Fibroblast of lung (primary cell): ENCODE measurements around the gene PEBP1. TPM values are rescaled to one million over a fixed set of nuclear protein-coding genes. Genes with fewer than 3 reads are reported as not detected.

Source experiments
- DNase-seq, 2 donors: peaks; one replicate each; pipeline versions ENCODE4 v3.0.0 to v3.0.0-alpha.2; 2010; ENCODE audit warnings: low read depth in 2 of 2
- H2AFZ ChIP-seq: 2 replicates; pipeline ENCODE4 v1.5.1; 2012; ENCODE audit warnings: low read length, control low read depth, inconsistent platforms
- H3K27ac ChIP-seq: 2 replicates; pipeline ENCODE4 v1.5.1; 2011; ENCODE audit warnings: low read length, control low read depth; ENCODE audit not compliant: insufficient read depth
- H3K27me3 ChIP-seq: 2 replicates; pipeline ENCODE4 v1.5.1; 2011; ENCODE audit warnings: mild to moderate bottlenecking, low read length; ENCODE audit not compliant: control insufficient read depth, insufficient read depth
- H3K36me3 ChIP-seq: 2 replicates; pipeline ENCODE4 v1.5.1; 2011; ENCODE audit warnings: low read length; ENCODE audit not compliant: control insufficient read depth, insufficient read depth
- H3K4me1 ChIP-seq: 2 replicates; pipeline ENCODE4 v1.5.1; 2011; ENCODE audit warnings: low read length; ENCODE audit not compliant: control insufficient read depth, insufficient read depth; ENCODE audit errors: extremely low read depth
- H3K4me2 ChIP-seq: 2 replicates; pipeline ENCODE4 v1.5.1; 2011; ENCODE audit warnings: low read length, control low read depth; ENCODE audit not compliant: insufficient read depth; ENCODE audit errors: extremely low read depth
- H3K4me3 ChIP-seq, 4 experiments: fragments of 200-600 bp in 1 of 4; sonication (generic) in 1 of 4; replicated peaks in 1 of 4; 2 replicates each; pipeline ENCODE4 v1.5.1; 2011 to 2016; ENCODE audit warnings: low read length in 4 of 4, low read depth in 3 of 4, mild to moderate bottlenecking in 3 of 4, control low read depth in 2 of 4, inconsistent platforms in 1 of 4, mixed read lengths in 1 of 4; ENCODE audit not compliant: insufficient read depth in 1 of 4; ENCODE audit errors: control extremely low read depth in 1 of 4
- H3K79me2 ChIP-seq: 2 replicates; pipeline ENCODE4 v1.5.1; 2012; ENCODE audit warnings: mild to moderate bottlenecking, low read length, inconsistent platforms; ENCODE audit not compliant: control insufficient read depth, insufficient read depth
- H3K9ac ChIP-seq: 2 replicates; pipeline ENCODE4 v1.5.1; 2011; ENCODE audit warnings: mild to moderate bottlenecking, low read length, control low read depth; ENCODE audit not compliant: insufficient read depth
- H3K9me3 ChIP-seq: 2 replicates; pipeline ENCODE4 v1.5.1; 2012; ENCODE audit warnings: low read depth, low read length; ENCODE audit not compliant: control insufficient read depth, insufficient read depth
- H4K20me1 ChIP-seq: 2 replicates; pipeline ENCODE4 v1.5.1; 2011; ENCODE audit warnings: low read length; ENCODE audit not compliant: control insufficient read depth, insufficient read depth; ENCODE audit errors: extremely low read depth
- EZH2 ChIP-seq: IDR thresholded peaks from 2 replicates; pipeline ENCODE4 v1.5.1; 2012; ENCODE audit warnings: low read length, control low read depth, mild to moderate bottlenecking; ENCODE audit errors: missing control alignments
- polyA plus RNA-seq, 2 donors: library from polyadenylated mRNA; depleted of rRNA in 1 of 2; stranded (reverse) in 1 of 2; unstranded in 1 of 2; fragments of >200 nt; gene quantifications; 2 replicates each; pipeline ENCODE4 v1.2.1, GENCODE V29; 2011 to 2012; ENCODE audit warnings: missing spikeins in 1 of 2
- total RNA-seq: library from RNA; depleted of rRNA; stranded (reverse); fragments of >200 nt; gene quantifications from 2 replicates; pipeline ENCODE4 v1.2.1, GENCODE V29; 2014
- TF ChIP-seq, protein P1 (sequence below), 2 donors: IDR thresholded peaks in 1 of 2; conservative IDR thresholded peaks in 1 of 2; 1 replicate in 1 of 2; 2 replicates in 1 of 2; pipeline ENCODE4 v1.5.1; 2011 to 2012; ENCODE audit warnings: low read length in 2 of 2, control low read depth in 1 of 2, inconsistent platforms in 1 of 2, low read depth in 1 of 2, mild to moderate bottlenecking in 1 of 2

PEBP1 gene
- total and polyA plus RNA-seq, 2 donors (not counting 1 experiment from before 2014, with no cell fraction given), result 193 to 290 TPM

GRCh38 chr12:118144499-118144898, 8.6 kb downstream of the PEBP1 start:
- Histone ChIP-seq H3K4me3 (no peak overlapping the region), H3K9me3 (no peaks in the 10 kb centered on the region), H4K20me1 (no peaks in the 10 kb centered on the region), H3K27me3 (no peaks in the 10 kb centered on the region), H3K36me3 (peaks cover 19% of the 10 kb centered on the region), H2AFZ (no peak overlapping the region), H3K4me2 (no peak overlapping the region), H3K4me1 (no peaks in the 10 kb centered on the region), H3K79me2 (no peaks in the 10 kb centered on the region), H3K27ac (no peak overlapping the region), H3K9ac (no peak overlapping the region)
- no peak for TF ChIP-seq EZH2
- TF ChIP-seq, protein P1, sequence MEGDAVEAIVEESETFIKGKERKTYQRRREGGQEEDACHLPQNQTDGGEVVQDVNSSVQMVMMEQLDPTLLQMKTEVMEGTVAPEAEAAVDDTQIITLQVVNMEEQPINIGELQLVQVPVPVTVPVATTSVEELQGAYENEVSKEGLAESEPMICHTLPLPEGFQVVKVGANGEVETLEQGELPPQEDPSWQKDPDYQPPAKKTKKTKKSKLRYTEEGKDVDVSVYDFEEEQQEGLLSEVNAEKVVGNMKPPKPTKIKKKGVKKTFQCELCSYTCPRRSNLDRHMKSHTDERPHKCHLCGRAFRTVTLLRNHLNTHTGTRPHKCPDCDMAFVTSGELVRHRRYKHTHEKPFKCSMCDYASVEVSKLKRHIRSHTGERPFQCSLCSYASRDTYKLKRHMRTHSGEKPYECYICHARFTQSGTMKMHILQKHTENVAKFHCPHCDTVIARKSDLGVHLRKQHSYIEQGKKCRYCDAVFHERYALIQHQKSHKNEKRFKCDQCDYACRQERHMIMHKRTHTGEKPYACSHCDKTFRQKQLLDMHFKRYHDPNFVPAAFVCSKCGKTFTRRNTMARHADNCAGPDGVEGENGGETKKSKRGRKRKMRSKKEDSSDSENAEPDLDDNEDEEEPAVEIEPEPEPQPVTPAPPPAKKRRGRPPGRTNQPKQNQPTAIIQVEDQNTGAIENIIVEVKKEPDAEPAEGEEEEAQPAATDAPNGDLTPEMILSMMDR (conservative IDR thresholded peaks at IDR 0.05 in 1 of 2, IDR thresholded peaks at IDR 0.05 in 1 of 2; ENCODE audit: low read depth in 1 of 2, low read length in 2 of 2), result no peak
- no peak for DNase-seq

DNA sequence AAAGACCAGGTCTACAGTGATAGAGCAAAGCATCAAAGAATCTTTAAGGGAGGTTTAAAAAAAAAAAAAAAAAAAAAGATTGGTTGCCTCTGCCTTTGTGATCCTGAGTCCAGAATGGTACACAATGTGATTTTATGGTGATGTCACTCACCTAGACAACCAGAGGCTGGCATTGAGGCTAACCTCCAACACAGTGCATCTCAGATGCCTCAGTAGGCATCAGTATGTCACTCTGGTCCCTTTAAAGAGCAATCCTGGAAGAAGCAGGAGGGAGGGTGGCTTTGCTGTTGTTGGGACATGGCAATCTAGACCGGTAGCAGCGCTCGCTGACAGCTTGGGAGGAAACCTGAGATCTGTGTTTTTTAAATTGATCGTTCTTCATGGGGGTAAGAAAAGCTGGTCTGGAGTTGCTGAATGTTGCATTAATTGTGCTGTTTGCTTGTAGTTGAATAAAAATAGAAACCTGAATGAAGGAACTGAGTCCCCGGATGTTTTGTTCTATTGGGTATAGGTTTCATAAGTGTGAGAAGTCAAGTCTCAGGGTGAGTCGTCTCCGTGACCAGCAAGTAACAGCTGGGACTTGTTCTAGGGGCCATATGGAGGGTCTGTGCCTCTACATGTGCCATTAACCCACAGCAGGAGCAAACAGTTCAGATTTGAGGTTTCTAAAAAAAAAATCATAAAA, 9.3 kb downstream of the PEBP1 start:
- Histone ChIP-seq H3K9me3 (no peaks in the 10 kb centered on the region), H3K4me2 (no peak overlapping the region), H3K36me3 (peaks cover 18% of the 10 kb centered on the region), H3K4me1 (no peaks in the 10 kb centered on the region), H3K4me3 (no peak overlapping the region), H3K27ac (no peak overlapping the region), H3K79me2 (no peaks in the 10 kb centered on the region), H4K20me1 (no peaks in the 10 kb centered on the region), H2AFZ (no peak overlapping the region), H3K9ac (no peak overlapping the region), H3K27me3 (no peaks in the 10 kb centered on the region)
- TF ChIP-seq EZH2, result no peak
- TF ChIP-seq, protein P1 (conservative IDR thresholded peaks at IDR 0.05 in 1 of 2, IDR thresholded peaks at IDR 0.05 in 1 of 2; ENCODE audit: low read depth in 1 of 2, low read length in 2 of 2), result no peak
- no peak for DNase-seq

DNA sequence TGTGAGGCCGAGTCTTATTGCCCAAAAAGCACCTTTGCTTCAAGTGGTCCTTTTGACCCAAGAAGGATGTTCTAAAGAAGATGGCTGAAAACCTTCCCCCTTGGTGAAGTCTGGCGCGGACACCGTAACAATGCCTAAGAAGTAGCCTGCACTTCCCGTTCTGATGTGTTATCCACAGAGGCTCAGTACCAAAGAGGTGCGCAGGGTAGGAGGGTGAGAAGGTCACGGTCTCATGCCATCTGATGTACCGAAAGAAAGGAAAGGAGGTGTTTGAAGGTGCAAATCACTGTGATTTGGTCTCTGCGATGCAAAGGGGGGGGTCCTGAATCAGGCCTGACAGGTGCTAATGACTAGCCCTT, 9.9 kb downstream of the PEBP1 start:
- Histone ChIP-seq H3K27me3 (no peaks in the 10 kb centered on the region), H3K4me2 (no peak overlapping the region), H3K9ac (no peak overlapping the region), H2AFZ (no peak overlapping the region), H4K20me1 (no peaks in the 10 kb centered on the region), H3K36me3 (peaks cover 18% of the 10 kb centered on the region), H3K9me3 (no peaks in the 10 kb centered on the region), H3K4me1 (no peaks in the 10 kb centered on the region), H3K79me2 (no peaks in the 10 kb centered on the region), H3K4me3 (no peak overlapping the region), H3K27ac (no peak overlapping the region)
- DNase-seq, result no peak
- TF ChIP-seq, protein P1 (conservative IDR thresholded peaks at IDR 0.05 in 1 of 2, IDR thresholded peaks at IDR 0.05 in 1 of 2; ENCODE audit: low read depth in 1 of 2, low read length in 2 of 2), result no peak
- no peak for TF ChIP-seq EZH2
